ENCODE data around the gene FAM180A.

FAM180A gene

DNA sequence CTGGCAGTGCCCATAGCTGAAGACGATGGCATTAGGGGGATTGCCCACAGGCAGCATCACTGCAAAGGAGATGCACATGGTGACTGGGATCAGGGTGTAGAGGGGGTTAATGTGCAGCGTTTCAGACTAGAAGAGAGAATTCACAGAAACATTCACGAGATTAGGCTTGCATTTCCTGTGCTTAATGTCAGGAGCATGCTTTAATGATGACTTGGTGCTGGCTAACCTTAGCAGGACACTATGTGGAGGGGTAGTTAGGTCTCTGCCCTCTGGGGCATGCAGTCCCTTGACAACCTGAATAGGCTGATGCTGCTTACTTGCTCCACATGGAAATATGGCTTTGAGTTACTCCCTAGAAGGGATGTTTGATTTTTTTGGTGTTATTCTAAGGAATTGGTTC, 64.5 kb downstream of the FAM180A start:
- DNase-seq (ENCODE audit: low read depth in 2 of 2) = no peak

DNA sequence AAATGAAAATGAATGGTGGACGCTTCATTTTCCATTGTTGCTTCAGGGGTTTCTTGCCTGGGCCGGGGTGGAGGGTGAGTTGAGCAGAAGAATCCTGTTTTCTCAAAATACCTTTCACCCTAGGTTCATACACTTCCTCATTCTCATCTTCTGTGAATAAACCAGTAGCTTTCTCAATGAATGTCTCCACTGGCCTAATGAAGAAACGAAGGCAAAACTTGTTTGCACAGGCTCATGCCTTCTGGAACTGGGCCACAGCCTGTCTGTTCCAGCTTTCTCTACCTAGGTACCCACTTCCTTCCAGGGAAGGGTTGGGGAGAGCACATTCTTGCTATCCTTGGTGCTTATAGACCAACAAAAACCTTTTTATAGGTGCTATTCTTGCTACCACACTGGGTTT, 65.0 kb downstream of the FAM180A start:
- no peak for DNase-seq (ENCODE audit: low read depth in 2 of 2)

DNA sequence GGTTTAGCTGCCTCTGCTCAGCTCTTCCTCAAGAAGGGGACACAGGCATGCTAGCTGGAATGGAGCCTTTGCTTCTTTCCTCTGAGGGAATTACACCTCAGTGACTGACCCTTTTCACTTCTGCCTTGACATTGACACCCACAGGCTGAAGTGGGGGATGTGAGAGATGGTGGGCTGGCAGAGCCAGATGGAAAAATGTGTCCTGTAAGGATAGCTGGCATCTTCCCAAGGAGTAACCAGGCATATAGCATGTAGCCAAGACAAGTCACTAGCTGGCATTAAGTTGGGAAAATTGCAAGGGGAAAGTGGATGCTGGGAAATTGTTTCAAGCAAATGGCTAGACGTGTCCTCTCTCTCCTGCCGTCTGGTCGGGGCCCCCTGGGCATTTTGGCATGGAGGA, 66.4 kb downstream of the FAM180A start:
- DNase-seq (ENCODE audit: low read depth in 2 of 2) = no peak

DNA sequence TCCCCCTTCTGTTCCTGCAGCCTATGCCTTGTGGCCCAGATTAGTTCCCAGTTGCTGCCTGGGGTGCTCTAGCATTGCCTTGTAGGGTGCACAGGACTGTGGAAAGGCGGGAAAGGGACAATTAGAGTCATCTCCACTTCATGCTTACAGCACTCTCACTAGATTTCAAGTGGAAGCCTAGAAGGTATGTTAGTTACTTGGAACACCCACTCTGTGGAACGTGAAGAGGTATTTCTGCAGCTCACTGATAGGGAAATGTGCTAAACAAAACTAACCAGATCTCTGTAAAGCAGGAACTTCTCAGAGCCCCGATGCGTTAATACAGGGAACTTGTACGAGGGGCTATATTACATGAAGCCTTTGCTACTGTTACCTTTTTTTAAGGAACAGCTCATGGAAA, 66.9 kb downstream of the FAM180A start:
- DNase-seq (ENCODE audit: low read depth in 2 of 2) = no peak
